RCC 7860 (cell line): Measurements from ENCODE around the gene CLEC1B.
"Not testable (repeated sequence)": the region's sequence is repeated elsewhere in the genome, so short reads cannot be mapped to it uniquely, and the experiment has no call there.

ENCODE experiments used
- DNase-seq: peaks from one replicate; pipeline ENCODE4 v3.0.0-alpha.2; 2015; ENCODE audit warnings: low spot score
- FAIRE-seq: peaks from 2 replicates; lab custom pipeline; 2012; peaks lifted over from hg19 to GRCh38; lab: Jason Lieb, UNC

The CLEC1B gene

DNA sequence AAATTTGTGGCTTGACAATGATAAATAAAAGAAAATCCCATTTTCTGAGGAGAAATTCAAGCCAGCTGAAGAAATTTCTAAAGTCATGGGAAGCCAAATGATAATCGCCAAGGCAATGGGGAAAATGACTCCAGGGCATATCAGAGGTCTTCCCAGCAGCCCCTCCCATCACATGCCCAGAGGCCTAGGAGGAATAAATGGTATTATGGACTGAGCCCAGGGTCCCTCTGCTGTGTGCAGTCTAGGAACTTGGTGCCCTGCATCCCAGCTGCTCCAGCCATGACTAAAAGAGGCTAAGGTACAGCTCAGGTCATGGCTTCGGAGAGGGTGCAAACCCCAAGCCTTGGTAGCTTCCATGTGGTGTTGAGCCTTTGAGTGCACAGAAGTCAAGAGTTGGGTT is 23.3 kb downstream of the CLEC1B start:
- DNase-seq, result no peak
- FAIRE-seq, result no peak

DNA sequence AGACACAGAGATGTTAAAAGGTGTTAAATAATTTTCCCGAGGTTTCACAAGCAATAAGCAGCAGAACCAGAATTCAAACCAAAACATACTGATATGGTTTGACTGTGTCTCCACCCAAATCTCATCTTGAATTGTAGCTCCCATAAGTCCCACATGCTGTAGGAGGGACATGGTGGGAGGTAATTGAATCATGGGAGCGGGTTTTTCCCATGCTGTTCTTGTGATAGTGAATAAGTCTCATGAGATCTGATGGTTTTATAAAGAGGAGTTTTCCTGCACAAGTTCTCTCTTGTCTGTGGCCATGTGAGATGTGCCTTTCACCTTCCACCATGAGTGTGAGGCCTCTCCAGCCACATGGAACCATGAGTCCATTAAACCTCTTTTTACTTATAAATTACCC is 24.2 kb downstream of the CLEC1B start:
- not testable (repeated sequence) for FAIRE-seq, DNase-seq

GRCh38 chr12:9973949-9974348 is 25.0 kb downstream of the CLEC1B start:
- no peak for DNase-seq
- FAIRE-seq, result no peak

GRCh38 chr12:9971181-9971580 is 27.7 kb downstream of the CLEC1B start, which contains the start of gene CLEC12A:
CLEC12A (plus strand) TSS chr12:9971409; CDS start chr12:9971597, 188 bp downstream.
- FAIRE-seq, result no peak
- no peak for DNase-seq

GRCh38 chr12:9969673-9970072 is 29.2 kb downstream of the CLEC1B start:
- DNase-seq, result no peak
- FAIRE-seq, result no peak

DNA sequence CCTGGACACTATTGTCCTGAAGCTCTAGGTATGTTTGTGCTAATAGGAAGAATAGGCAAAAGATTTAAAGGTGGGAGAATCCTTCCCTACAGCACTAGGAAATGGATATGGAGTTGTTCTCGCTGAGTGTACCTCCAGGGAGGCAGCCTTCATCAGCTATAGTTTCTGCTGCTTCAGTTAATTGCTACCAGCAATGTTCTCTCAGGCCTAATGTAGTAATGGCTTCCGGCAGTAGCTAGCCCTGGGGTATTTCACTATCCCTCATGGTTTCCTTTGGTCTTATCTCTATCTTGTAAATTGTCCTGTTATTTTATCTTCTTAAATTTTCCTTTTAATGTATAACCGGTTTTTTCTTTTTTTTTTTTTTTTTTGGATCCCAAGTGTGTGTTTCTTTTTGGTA is 37.0 kb downstream of the CLEC1B start:
- DNase-seq (no peak), FAIRE-seq (no peak)

DNA sequence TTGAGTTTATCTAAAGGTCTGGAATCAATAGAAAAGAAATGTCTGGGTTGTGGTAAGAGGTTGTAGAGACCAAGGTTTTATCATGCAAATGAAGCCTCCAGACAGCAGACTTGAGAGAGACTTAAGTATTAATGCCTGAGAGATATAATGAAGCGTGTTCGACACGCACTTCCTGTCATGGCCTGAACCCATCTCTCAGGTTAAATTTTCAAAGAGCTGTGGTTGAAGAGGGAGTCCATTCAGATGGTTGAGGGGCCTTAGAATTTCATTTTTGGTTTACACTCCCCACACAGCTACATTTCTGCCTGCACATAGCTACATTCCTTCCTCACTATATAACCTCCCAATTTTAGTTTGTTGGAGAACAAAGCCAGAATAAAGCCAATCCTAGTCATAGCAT is 37.8 kb downstream of the CLEC1B start:
- DNase-seq (no peak), FAIRE-seq (no peak)

GRCh38 chr12:9960590-9960989 is 38.3 kb downstream of the CLEC1B start:
- DNase-seq (no peak), FAIRE-seq (no peak)

GRCh38 chr12:9957834-9958233 is 41.1 kb downstream of the CLEC1B start:
- no peak for DNase-seq
- no peak for FAIRE-seq

DNA sequence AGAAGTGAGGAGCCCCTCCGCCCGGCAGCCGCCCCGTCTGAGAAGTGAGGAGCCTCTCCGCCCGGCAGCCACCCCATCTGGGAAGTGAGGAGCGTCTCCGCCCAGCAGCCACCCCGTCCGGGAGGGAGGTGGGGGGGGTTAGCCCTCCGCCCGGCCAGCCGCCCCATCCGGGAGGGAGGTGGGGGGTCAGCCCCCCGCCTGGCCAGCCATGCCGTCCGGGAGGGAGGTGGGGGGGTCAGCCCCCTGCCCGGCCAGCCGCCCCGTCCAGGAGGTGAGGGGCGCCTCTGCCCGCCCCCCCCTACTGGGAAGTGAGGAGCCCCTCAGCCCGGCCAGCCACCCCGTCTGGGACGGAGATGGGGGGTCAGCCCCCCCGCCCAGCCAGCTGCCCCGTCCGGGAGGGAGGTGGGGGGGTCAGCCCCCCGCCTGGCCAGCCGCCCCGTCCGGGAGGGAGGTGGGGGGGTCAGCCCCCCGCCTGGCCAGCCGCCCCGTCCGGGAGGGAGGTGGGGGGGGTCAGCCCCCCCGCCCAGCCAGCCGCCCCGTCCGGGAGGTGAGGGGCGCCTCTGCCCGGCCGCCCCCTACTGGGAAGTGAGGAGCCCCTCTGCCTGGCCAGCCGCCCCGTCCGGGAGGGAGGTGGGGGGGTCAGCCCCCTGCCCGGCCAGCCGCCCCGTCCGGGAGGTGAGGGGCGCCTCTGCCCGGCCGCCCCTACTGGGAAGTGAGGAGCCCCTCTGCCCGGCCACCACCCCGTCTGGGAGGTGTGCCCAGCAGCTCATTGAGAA is 45.8 kb downstream of the CLEC1B start:
- FAIRE-seq, DNase-seq: not testable (repeated sequence)

- FAIRE-seq, result no peak
Measured at GRCh38 chr12:9951026-9951675, 47.8 kb downstream of the CLEC1B start.

GRCh38 chr12:9948606-9949296 is 50.2 kb downstream of the CLEC1B start:
- FAIRE-seq (no peak), DNase-seq (no peak)

More at GRCh38 chr12:9951026-9951675, 47.8 kb downstream of the CLEC1B start:
- no peak for DNase-seq

DNA sequence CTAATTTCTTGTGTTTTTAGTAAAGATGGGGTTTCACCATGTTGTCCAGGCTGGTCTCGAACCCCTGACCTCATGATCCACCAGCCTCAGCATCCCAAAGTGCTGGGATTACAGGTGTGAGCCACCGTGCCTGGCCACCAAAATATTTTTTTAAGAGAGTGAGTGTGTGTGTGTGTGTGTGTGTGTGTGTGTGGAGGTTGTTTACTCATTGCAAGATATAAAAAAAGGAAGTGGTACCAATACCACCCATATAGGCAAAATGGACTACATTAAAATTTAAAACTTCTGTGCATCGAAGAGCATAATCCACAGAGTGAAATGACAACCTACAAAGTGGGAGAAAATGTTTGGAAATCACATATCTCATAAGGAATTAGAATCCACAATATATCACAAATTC is 51.2 kb downstream of the CLEC1B start:
- DNase-seq (no peak), FAIRE-seq (no peak)

- no peak for FAIRE-seq
- DNase-seq, result no peak
Measured at GRCh38 chr12:9944391-9944790, 54.5 kb downstream of the CLEC1B start.

DNA sequence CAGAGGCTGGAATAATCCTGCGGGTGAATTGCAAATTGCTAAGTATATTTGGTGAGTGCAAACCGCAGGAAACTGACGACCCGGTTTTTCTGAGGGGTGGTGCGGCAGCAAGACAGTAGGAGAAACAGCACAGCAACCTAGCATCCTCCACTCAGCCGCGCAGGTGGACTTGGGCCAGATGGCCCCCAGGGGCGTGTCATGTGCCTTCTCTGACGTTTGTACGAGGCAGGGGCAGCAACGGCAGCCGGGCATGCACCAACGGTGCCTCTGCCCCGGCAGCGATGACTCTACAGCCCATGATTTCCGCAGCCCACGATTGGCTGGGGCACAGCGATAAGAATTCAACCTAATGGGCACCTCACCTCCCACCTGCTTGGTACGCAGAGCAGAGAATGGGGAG is 55.7 kb downstream of the CLEC1B start:
- no peak for DNase-seq
- no peak for FAIRE-seq
